ENCODE data around the gene RMDN3. TPM values are rescaled to one million over a fixed set of nuclear protein-coding genes. Genes with fewer than 3 reads are reported as not detected.
A peak's percentile ranks its signal among the peaks of the same experiment; 100 is the strongest.

Gene RMDN3
- total and polyA plus RNA-seq, 4 donors, result 27.5 to 33.8 (median 30.2) TPM

GRCh38 chr15:40770147-40770721 is 15.2 kb upstream of the RMDN3 start:
- TF ChIP-seq CTCF (IDR thresholded peaks at IDR 0.05; ENCODE audit: low read depth, low read length, missing input control) (no peak), EGR1 (IDR thresholded peaks at IDR 0.05; ENCODE audit: low read depth in 2 of 2) (no peak), HNF4G (IDR thresholded peaks at IDR 0.05) (no peak), HNF4A (conservative IDR thresholded peaks at IDR 0.05) (no peak), JUND (IDR thresholded peaks at IDR 0.05) (no peak), ATF3 (IDR thresholded peaks at IDR 0.05) (no peak), FOXA2 (IDR thresholded peaks at IDR 0.05) (no peak)
- no peak for DNase-seq (ENCODE audit: low spot score)
- peak overlapping the region; percentile 56 to 71 for H3K27ac ChIP-seq (ENCODE audit: low read depth in 1 of 2, low read length in 2 of 2)
- H3K27me3 ChIP-seq (ENCODE audit: control insufficient read depth in 4 of 4, insufficient read depth in 4 of 4, low read length in 3 of 4), result no peaks in the 10 kb centered on the region
- H3K36me3 ChIP-seq (ENCODE audit: control insufficient read depth in 4 of 4, insufficient read depth in 3 of 4, low read depth in 1 of 4, low read length in 3 of 4), result peaks cover 0 to 38% (median 17%) of the 10 kb centered on the region in 4 donors
- H3K4me3 ChIP-seq (ENCODE audit: low read depth in 1 of 3, low read length in 3 of 3), result no peak overlapping the region
- H3K9ac ChIP-seq (ENCODE audit: low read depth in 1 of 2, low read length in 2 of 2), result no peak overlapping the region
- H3K9me3 ChIP-seq (ENCODE audit: control insufficient read depth in 4 of 4, low read length in 3 of 4), result no peaks in the 10 kb centered on the region
- 82% methylated on average over 17 of the region's 17 CpGs for WGBS
- peaks cover 4 to 58% (median 36%) of the 10 kb centered on the region in 4 donors for H3K4me1 ChIP-seq (ENCODE audit: control insufficient read depth in 4 of 4, insufficient read depth in 4 of 4, low read length in 3 of 4)

GRCh38 chr15:40769274-40770146 is 14.5 kb upstream of the RMDN3 start, which contains the start of gene C15orf62:
TSS of gene C15orf62 (plus strand) at chr15:40769980. CDS start at chr15:40770496, 516 bp downstream.
- no peak for DNase-seq (ENCODE audit: low spot score)
- H3K27me3 ChIP-seq (ENCODE audit: control insufficient read depth in 4 of 4, insufficient read depth in 4 of 4, low read length in 3 of 4), result no peaks in the 10 kb centered on the region
- H3K4me1 ChIP-seq (ENCODE audit: control insufficient read depth in 4 of 4, insufficient read depth in 4 of 4, low read length in 3 of 4), result peaks cover 4 to 61% (median 40%) of the 10 kb centered on the region in 4 donors
- TF ChIP-seq RAD21 (IDR thresholded peaks at IDR 0.05), result no peak
- TF ChIP-seq REST (IDR thresholded peaks at IDR 0.05), result no peak
- TF ChIP-seq, protein P1, sequence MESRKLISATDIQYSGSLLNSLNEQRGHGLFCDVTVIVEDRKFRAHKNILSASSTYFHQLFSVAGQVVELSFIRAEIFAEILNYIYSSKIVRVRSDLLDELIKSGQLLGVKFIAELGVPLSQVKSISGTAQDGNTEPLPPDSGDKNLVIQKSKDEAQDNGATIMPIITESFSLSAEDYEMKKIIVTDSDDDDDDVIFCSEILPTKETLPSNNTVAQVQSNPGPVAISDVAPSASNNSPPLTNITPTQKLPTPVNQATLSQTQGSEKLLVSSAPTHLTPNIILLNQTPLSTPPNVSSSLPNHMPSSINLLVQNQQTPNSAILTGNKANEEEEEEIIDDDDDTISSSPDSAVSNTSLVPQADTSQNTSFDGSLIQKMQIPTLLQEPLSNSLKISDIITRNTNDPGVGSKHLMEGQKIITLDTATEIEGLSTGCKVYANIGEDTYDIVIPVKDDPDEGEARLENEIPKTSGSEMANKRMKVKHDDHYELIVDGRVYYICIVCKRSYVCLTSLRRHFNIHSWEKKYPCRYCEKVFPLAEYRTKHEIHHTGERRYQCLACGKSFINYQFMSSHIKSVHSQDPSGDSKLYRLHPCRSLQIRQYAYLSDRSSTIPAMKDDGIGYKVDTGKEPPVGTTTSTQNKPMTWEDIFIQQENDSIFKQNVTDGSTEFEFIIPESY (IDR thresholded peaks at IDR 0.05), result no peak
- no peak for TF ChIP-seq ATF3 (IDR thresholded peaks at IDR 0.05)
- TF ChIP-seq FOXA1 (IDR thresholded peaks at IDR 0.05), result no peak
- TF ChIP-seq EGR1 (IDR thresholded peaks at IDR 0.05; ENCODE audit: low read depth in 2 of 2), result no peak
- no peak for TF ChIP-seq HNF4A (conservative IDR thresholded peaks at IDR 0.05)
- H3K9me3 ChIP-seq (ENCODE audit: control insufficient read depth in 4 of 4, low read length in 3 of 4), result no peaks in the 10 kb centered on the region
- peaks cover 0 to 31% (median 13%) of the 10 kb centered on the region in 4 donors for H3K36me3 ChIP-seq (ENCODE audit: control insufficient read depth in 4 of 4, insufficient read depth in 3 of 4, low read depth in 1 of 4, low read length in 3 of 4)
- H3K4me3 ChIP-seq (ENCODE audit: low read depth in 1 of 3, low read length in 3 of 3), result no peak within 1 kb of the TSS
- H3K27ac ChIP-seq (ENCODE audit: low read depth in 1 of 2, low read length in 2 of 2), result peak within 1 kb of the TSS; percentile 56 to 71
- no peak within 1 kb of the TSS for H3K9ac ChIP-seq (ENCODE audit: low read depth in 1 of 2, low read length in 2 of 2)
- 65% methylated on average over 28 of the region's 28 CpGs for WGBS
